NCI-H1092 treated with DMSO at 0.1 percent for 48 hours (cell line): ENCODE results near the gene ZNF385A.
"Not testable (repeated sequence)": the region's sequence is repeated elsewhere in the genome, so short reads cannot be mapped to it uniquely, and the experiment has no call there.

Experiments used
- DNase-seq: peaks from one replicate; lab custom pipeline; 2025; lab: John Stamatoyannopoulos, UW

Gene ZNF385A

GRCh38 chr12:54325442-54326109, 59.0 kb downstream of the ZNF385A start:
- DNase-seq = not testable (repeated sequence)

DNA sequence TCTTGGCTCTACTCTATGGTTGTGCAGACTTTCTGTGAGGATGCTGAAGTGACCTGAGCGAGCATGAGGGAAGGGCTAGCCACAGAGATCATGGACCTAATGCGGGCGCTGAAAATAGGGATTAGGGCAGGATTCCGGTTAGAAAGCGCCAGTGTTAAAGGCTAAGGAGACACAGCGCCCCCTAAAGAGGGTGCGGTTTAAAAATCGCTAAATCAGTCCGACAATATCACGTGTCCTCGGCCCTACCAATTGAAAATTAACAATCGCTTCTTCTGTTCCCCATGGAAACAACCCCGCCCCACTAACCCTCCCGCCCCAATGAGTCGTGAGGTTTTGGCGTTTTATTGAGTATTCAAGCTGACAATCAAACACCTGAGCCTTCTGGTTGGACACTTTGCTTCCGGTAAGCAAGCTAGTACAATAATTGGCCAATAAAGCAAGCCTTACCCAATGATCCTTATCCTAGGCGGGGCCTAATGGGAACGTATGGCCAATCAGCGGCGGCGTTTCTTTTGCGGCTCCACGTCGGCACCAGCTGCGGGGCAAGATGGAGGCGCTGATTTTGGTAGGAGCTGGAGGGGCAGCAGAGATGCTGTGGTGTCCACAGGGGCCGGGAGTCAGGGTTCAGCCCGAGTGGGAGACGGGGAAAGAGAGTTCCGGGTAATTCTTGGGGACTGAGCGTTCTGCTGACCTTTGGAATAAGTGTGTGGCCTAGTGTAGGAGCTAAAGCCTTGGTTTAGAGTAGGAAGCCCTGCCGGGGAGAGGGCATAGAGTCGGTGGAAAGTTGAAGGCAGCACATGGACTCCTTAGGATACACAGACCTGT, 59.7 kb downstream of the ZNF385A start, which contains the start of gene COPZ1:
Gene COPZ1, plus strand, starts transcription at position 515 of the 825 bp plus-strand sequence. Its CDS starts 33 bp downstream, at position 548.
- peak; percentile 100 for DNase-seq

DNA sequence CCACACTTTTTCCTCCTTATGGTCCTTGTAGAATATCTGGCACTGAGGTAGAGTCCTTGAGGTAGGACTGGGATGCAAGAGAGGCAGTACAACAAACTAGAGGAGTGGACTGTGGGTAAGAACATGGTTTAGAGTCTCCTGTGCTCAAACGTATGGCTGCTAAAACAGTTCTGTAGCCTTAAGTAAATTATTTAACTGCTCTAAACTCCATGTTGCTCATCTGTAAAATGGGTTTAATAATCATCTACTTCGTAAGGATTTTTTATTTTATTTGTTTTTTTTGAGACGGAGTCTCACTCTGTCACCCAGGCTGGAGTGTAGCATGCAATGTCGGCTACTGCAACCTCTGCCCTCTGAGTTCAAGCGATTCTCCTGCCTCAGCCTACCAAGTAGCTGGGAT, 63.2 kb downstream of the ZNF385A start:
- DNase-seq = no peak
